Stimulated activated CD4-positive, alpha-beta T cell treated with anti-CD3 and anti-CD28 coated beads, Interleukin-1b, Interleukin-23, amount 100 ng/mL, for 48 hours (primary cell): ENCODE results near the gene CKAP2L.

Source experiments
- DNase-seq: peaks from one replicate; pipeline ENCODE4 v3.0.0-alpha.2; 2020

The CKAP2L gene, protein sequence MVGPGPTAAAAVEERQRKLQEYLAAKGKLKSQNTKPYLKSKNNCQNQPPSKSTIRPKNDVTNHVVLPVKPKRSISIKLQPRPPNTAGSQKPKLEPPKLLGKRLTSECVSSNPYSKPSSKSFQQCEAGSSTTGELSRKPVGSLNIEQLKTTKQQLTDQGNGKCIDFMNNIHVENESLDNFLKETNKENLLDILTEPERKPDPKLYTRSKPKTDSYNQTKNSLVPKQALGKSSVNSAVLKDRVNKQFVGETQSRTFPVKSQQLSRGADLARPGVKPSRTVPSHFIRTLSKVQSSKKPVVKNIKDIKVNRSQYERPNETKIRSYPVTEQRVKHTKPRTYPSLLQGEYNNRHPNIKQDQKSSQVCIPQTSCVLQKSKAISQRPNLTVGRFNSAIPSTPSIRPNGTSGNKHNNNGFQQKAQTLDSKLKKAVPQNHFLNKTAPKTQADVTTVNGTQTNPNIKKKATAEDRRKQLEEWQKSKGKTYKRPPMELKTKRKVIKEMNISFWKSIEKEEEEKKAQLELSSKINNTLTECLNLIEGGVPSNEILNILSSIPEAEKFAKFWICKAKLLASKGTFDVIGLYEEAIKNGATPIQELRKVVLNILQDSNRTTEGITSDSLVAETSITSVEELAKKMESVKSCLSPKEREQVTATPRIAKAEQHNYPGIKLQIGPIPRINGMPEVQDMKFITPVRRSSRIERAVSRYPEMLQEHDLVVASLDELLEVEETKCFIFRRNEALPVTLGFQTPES

DNA sequence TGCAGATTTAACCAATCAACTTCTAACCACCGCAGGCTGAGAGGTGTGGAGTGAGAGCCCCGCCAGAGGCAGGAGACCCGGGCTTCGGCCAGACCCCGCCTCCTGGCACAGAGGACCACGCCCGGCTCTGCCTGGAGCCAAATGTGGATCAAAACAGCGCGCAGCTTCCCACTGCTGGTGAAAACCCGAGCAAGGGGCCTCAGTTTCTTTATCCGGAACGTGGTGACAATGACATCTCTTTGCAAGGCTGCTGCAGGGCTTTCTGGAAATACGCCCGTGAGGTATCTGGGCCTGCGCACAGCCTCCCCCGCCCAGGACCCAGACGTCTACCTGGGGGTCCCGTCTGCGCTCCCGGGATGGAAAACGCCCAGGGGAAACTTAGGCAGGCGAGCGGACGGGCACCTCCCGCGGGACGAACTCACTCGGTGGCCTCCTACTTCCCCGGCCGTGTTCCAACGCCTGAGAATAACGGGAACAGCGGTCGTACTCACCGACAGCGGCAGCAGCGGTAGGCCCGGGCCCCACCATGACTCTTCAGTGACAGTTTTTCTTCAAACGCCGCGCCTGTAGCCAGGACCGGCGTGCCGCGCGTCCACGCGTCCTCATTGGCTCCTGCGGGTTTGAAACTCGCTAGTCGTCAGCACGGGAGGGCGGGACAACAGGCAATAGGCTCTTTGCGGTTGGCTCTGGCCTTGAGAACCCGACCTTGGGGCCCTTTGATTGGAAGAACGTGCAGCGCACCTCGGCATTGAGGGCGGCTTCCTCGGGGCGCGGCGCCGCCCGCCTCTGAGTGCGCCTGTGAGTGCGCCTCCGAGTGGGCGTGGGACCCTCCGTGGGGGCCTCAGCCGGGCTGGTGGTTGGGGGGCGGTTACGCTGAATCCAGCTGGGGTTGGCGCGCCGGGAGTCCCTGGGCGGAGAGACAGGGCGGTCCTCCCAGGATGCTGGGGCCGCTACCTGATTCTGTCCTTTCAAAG, at the start of gene CKAP2L:
TSS of gene CKAP2L (minus strand) at position 539 of the 974 bp plus-strand sequence. CDS start at position 528, 11 bp downstream.
- DNase-seq, result peak; percentile 97

DNA sequence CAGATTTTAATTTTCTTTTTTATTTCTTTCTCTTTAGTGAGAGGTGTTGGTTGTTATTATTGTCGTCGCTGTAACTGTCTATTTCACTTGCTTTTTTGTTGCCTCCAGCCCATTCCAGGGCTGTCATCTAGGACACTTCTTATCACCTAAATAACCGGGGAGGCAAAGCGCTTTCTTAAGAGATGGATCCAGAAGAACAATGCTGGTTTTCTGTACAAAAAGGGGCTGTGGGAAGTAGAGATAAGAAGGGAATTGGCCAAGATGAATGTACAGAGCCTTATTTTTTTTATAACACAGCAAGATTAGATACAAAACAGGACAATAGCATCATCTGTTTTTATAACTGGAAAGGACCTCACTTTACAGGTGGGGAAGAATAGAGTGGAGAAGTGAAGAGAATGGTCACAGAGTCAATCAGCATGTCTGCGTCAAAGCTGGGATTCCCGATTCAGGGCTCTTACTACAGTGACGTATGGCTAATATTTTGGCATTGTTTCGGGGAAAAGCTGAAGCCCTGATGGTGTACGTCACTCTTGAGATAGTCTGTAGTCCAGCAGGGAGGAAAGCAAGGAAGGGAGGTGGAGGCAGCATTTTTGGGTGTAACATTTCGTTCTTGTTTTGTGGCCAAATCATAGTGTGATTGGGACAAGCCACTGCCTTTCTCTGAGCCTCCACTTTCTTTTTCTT, 49.0 kb upstream of the CKAP2L start:
- no peak for DNase-seq

- DNase-seq, result no peak
These were observed 48.2 kb upstream of the CKAP2L start for GRCh38 chr2:112812318-112813267.

GRCh38 chr2:112811841-112812306, 47.5 kb upstream of the CKAP2L start:
- no peak for DNase-seq

DNA sequence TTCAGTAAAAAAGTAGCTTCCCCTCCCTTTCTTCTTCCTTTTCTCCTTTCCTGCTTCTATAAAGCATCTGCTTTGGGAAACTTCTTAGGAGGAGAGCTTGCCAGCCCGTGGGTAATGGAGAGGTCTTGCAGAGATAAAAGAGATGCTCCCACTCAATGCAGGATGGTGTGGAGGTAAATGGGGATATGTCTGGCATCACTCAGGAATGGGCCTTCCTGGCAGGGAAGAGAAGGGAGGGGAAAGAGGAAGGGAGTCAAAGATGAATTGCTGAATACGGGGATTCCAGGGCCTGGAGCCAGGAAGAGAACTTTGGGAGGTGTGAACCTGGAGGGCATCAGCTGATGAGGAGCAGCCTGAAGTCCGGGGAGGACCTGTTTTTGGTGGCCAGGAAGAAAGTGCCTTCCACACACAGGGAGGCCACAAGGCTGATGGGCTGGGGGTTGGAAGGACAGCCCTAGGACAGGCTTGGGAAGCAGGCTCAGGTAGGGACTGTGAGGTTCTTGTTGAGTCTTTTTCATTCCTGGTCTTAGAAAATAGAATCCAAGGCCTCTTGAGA, 46.9 kb upstream of the CKAP2L start:
- no peak for DNase-seq

GRCh38 chr2:112809112-112809511, 44.7 kb upstream of the CKAP2L start:
- no peak for DNase-seq

GRCh38 chr2:112807233-112807807, 42.9 kb upstream of the CKAP2L start:
- no peak for DNase-seq

DNA sequence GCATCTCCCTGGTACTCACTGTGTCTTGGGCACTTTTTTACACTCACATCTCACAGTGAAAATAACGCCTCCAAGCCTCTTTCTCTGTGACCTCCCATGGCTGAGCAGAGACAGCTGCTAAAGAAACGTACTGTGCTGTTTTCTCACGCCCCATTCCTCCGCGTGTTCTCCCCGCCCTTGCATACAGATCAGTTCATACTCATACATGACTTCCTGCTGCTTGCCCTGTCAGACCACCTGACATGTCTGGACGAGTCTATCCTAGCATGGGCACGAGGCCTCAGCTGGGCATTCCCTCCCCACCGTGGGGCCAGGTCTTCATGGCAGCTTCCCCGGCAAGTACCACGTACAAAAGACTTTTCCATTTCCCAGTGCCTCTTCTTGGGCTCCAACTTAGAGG, 41.1 kb upstream of the CKAP2L start:
- no peak for DNase-seq

- DNase-seq, result no peak
These were observed 39.5 kb upstream of the CKAP2L start for GRCh38 chr2:112803691-112804521.

- no peak for DNase-seq
These were observed 36.6 kb upstream of the CKAP2L start for GRCh38 chr2:112800881-112801583.

- DNase-seq, result no peak
These were observed 34.9 kb upstream of the CKAP2L start for GRCh38 chr2:112798979-112799975.

DNA sequence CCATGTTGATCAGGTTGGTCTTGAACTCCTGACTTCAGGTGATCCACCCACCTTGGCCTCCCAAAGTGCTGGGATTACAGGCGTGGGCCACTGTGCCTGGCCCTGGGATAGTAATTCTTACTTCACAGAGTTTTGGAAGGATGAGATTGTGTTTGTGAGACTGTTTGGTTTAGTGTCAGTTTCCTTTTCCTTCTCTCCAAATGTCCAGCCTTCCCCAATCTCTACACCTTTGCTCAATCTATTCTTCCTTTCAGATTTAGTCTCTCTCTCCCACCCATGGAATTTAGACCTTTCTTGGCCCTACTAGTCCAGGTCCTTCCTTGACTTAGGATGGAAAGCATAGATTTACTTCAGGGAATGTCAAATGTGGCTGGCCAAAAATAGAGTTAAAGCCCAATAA, 32.1 kb upstream of the CKAP2L start:
- no peak for DNase-seq

GRCh38 chr2:112795774-112796173, 31.4 kb upstream of the CKAP2L start:
- no peak for DNase-seq

DNA sequence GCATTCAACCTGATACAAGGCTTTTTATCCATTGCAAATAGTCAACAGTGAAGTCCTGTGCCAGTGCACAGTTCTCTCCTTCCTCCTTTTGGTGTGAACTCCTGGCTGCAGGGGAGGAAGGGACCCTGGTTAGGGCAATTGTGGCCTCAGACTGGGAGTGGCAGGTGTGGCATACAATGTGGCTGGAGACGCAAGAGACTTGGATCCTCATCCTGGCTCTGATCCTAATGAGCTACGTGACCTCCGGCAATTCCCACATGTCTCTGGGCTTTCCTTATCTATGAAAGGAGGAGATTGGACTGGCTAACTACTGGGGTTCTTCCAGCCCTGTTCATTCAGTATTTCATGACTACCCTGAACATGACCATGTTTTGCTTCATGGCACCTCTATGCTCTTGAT, 30.4 kb upstream of the CKAP2L start:
- no peak for DNase-seq

DNA sequence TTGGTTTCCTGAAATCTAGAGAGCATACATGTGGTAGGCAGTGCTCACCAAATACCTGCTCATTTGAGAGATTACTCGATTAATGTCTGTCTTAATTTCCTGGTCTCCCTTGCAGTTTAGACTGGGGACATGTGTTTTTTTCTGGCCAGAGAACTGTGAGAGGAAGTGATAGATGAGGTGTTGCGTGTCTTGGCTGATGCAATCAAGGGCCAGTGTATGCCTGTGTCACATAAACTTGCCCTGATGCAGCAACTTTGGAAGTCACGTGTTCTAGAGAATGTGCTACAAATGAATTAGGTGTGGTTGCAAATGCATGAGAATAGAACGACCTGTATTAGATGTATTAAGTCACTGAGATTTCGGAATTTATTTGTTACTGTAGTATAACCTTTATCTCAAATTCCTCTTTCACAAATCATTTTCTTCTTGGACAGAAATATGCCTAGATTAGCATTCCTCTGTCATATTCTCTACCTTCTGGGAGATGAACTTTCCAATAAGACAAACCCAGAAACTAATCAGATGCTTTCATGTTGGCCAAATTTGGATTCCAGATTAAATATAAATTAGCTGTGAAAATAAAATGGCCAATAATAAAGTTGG, 29.8 kb upstream of the CKAP2L start:
- DNase-seq, result peak; percentile 37

- no peak for DNase-seq
These were observed 29.1 kb upstream of the CKAP2L start for GRCh38 chr2:112793449-112793978.

GRCh38 chr2:112792419-112792818, 28.0 kb upstream of the CKAP2L start:
- no peak for DNase-seq
